ENCODE measurements around the gene PEAK1. TPM values are rescaled to one million over a fixed set of nuclear protein-coding genes. Genes with fewer than 3 reads are reported as not detected.

PEAK1 gene
- polyA plus RNA-seq, 1 donor (not counting 4 experiments of a cell fraction or from before 2014, with no cell fraction given) = 5.9 TPM

GRCh38 chr15:77209221-77209620 lies 210.7 kb downstream of the PEAK1 start:
- H4K20me1 ChIP-seq (ENCODE audit: control insufficient read depth, extremely low read depth, insufficient read depth, low read length) = no peaks in the 10 kb centered on the region
- no peaks in the 10 kb centered on the region for H3K9me1 ChIP-seq (ENCODE audit: control insufficient read depth, extremely low read depth, insufficient read depth, low read length)
- no peak for TF ChIP-seq EZH2 (IDR thresholded peaks at IDR 0.05; ENCODE audit: low read length)
- TF ChIP-seq, protein P1, sequence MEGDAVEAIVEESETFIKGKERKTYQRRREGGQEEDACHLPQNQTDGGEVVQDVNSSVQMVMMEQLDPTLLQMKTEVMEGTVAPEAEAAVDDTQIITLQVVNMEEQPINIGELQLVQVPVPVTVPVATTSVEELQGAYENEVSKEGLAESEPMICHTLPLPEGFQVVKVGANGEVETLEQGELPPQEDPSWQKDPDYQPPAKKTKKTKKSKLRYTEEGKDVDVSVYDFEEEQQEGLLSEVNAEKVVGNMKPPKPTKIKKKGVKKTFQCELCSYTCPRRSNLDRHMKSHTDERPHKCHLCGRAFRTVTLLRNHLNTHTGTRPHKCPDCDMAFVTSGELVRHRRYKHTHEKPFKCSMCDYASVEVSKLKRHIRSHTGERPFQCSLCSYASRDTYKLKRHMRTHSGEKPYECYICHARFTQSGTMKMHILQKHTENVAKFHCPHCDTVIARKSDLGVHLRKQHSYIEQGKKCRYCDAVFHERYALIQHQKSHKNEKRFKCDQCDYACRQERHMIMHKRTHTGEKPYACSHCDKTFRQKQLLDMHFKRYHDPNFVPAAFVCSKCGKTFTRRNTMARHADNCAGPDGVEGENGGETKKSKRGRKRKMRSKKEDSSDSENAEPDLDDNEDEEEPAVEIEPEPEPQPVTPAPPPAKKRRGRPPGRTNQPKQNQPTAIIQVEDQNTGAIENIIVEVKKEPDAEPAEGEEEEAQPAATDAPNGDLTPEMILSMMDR (optimal IDR thresholded peaks at IDR 0.05 in 1 of 3, IDR thresholded peaks at IDR 0.05 in 1 of 3, conservative IDR thresholded peaks at IDR 0.05 in 1 of 3; ENCODE audit: extremely low read depth in 1 of 3, insufficient read depth in 2 of 3, low read length in 3 of 3) = no peak
- no peaks in the 10 kb centered on the region for H3K36me3 ChIP-seq (ENCODE audit: control insufficient read depth in 2 of 2, extremely low read depth in 1 of 2, insufficient read depth in 2 of 2, low read length in 2 of 2)
- no peaks in the 10 kb centered on the region for H3K4me1 ChIP-seq (ENCODE audit: control insufficient read depth, extremely low read depth, insufficient read depth, low read length)
- no peak overlapping the region for H2AFZ ChIP-seq (ENCODE audit: control insufficient read depth, low read length)
- dilution Hi-C loops (cut with MboI; ENCODE audit: extremely low pct_ligation_motif_present, low sequenced_read_pairs) = no loop called here
- H3K27me3 ChIP-seq (ENCODE audit: control insufficient read depth, extremely low read depth, insufficient read depth, low read length) = no peaks in the 10 kb centered on the region
- DNase-seq (ENCODE audit: low read depth, low spot score) = no peak
- H3K4me3 ChIP-seq (ENCODE audit: control insufficient read depth in 2 of 3, extremely low read depth in 1 of 3, insufficient read depth in 2 of 3, low read depth in 1 of 3, low read length in 3 of 3) = no peak overlapping the region
- no peaks in the 10 kb centered on the region for H3K9me3 ChIP-seq (ENCODE audit: control insufficient read depth, low read depth, low read length)
- FAIRE-seq = no peak
- no peaks in the 10 kb centered on the region for H3K79me2 ChIP-seq (ENCODE audit: control insufficient read depth, insufficient read depth, low read length)
- H3K9ac ChIP-seq (ENCODE audit: control insufficient read depth, extremely low read depth, insufficient read depth, low read length) = no peak overlapping the region
- H3K27ac ChIP-seq (ENCODE audit: control insufficient read depth, insufficient read depth, low read length) = no peak overlapping the region
- H3K4me2 ChIP-seq (ENCODE audit: control insufficient read depth, extremely low read depth, insufficient read depth, low read depth, low read length) = no peak overlapping the region

DNA sequence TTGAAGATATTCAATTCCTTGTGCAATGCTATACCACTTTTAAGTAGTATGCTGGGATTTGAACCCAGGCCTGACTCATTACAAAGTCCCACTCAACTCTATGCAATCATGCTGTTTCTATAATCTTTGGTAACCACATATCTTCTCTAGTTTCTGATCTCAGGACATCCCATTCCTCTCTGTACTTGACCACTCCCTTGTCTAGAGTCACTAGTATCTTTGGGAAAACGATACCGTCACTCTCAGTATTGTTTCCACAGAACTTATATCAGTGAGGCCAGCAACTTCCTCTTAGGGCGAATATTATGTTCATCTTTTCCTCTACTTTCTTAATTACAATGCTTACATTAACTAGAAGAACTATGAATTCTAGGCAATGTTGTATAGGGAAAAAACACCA lies 211.7 kb downstream of the PEAK1 start:
- Histone ChIP-seq H3K79me2 (ENCODE audit: control insufficient read depth, insufficient read depth, low read length) (no peaks in the 10 kb centered on the region), H3K4me3 (ENCODE audit: control insufficient read depth in 2 of 3, extremely low read depth in 1 of 3, insufficient read depth in 2 of 3, low read depth in 1 of 3, low read length in 3 of 3) (no peak overlapping the region), H3K4me1 (ENCODE audit: control insufficient read depth, extremely low read depth, insufficient read depth, low read length) (no peaks in the 10 kb centered on the region), H2AFZ (ENCODE audit: control insufficient read depth, low read length) (no peak overlapping the region), H4K20me1 (ENCODE audit: control insufficient read depth, extremely low read depth, insufficient read depth, low read length) (no peaks in the 10 kb centered on the region), H3K36me3 (ENCODE audit: control insufficient read depth in 2 of 2, extremely low read depth in 1 of 2, insufficient read depth in 2 of 2, low read length in 2 of 2) (no peaks in the 10 kb centered on the region), H3K4me2 (ENCODE audit: control insufficient read depth, extremely low read depth, insufficient read depth, low read depth, low read length) (no peak overlapping the region), H3K9ac (ENCODE audit: control insufficient read depth, extremely low read depth, insufficient read depth, low read length) (no peak overlapping the region), H3K9me1 (ENCODE audit: control insufficient read depth, extremely low read depth, insufficient read depth, low read length) (no peaks in the 10 kb centered on the region), H3K27ac (ENCODE audit: control insufficient read depth, insufficient read depth, low read length) (no peak overlapping the region), H3K9me3 (ENCODE audit: control insufficient read depth, low read depth, low read length) (no peaks in the 10 kb centered on the region), H3K27me3 (ENCODE audit: control insufficient read depth, extremely low read depth, insufficient read depth, low read length) (no peaks in the 10 kb centered on the region)
- FAIRE-seq = no peak
- dilution Hi-C loops (cut with MboI; ENCODE audit: extremely low pct_ligation_motif_present, low sequenced_read_pairs) = no loop called here
- no peak for TF ChIP-seq EZH2 (IDR thresholded peaks at IDR 0.05; ENCODE audit: low read length)
- TF ChIP-seq, protein P1 (optimal IDR thresholded peaks at IDR 0.05 in 1 of 3, IDR thresholded peaks at IDR 0.05 in 1 of 3, conservative IDR thresholded peaks at IDR 0.05 in 1 of 3; ENCODE audit: extremely low read depth in 1 of 3, insufficient read depth in 2 of 3, low read length in 3 of 3) = no peak
- DNase-seq (ENCODE audit: low read depth, low spot score) = no peak

All from keratinocyte (primary cell).